Measurements from ENCODE around the gene PAQR3. TPM values are rescaled to one million over a fixed set of nuclear protein-coding genes. Genes with fewer than 3 reads are reported as not detected.

Gene PAQR3
- total and polyA plus RNA-seq, 2 of the 8 experiments (the other 6 are each of a cell fraction or from before 2014, with no cell fraction given), result 28.9 to 35.2 TPM

GRCh38 chr4:78930016-78930629 lies 9.1 kb downstream of the PAQR3 start:
- Histone ChIP-seq H3K4me2 (ENCODE audit: insufficient read depth in 1 of 2, low read depth in 2 of 2, low read length in 2 of 2) (no peak overlapping the region), H2BK5ac (ENCODE audit: low read depth, low read length) (no peak overlapping the region)
- no peak for FAIRE-seq

More at GRCh38 chr4:78930016-78930629, 9.1 kb downstream of the PAQR3 start:
- POLR2A ChIA-PET (ENCODE audit: partially characterized antibody), result no interaction called here
- H2BK120ac ChIP-seq (replicated peaks; ENCODE audit: low read depth, low read length), result no peak overlapping the region
- H3K56ac ChIP-seq (replicated peaks; ENCODE audit: insufficient read length, low read depth, low read length), result no peak overlapping the region
- DNase-seq (ENCODE audit: low read depth in 1 of 2, low spot score in 2 of 2), result no peak
- H3K36me3 ChIP-seq (ENCODE audit: control insufficient read depth in 2 of 4, insufficient read depth in 4 of 4, low read length in 3 of 4), result peaks cover 5 to 28% (median 8%) of the 10 kb centered on the region in 4 experiments; a peak in 7 of 8 replicates
- H2BK12ac ChIP-seq (ENCODE audit: low read depth, low read length), result no peak overlapping the region
- CTCF ChIA-PET (ENCODE audit: partially characterized antibody), result no interaction called here
- H3K18ac ChIP-seq (ENCODE audit: extremely low read depth, low read length), result no peak overlapping the region
- no peaks in the 10 kb centered on the region for H3K79me2 ChIP-seq (ENCODE audit: control insufficient read depth in 1 of 2, insufficient read depth in 2 of 2, low read length in 2 of 2)
- H4K20me1 ChIP-seq (replicated peaks in 1 of 2; ENCODE audit: control insufficient read depth in 1 of 2, insufficient read depth in 2 of 2, low read length in 2 of 2), result peaks cover 0 to 2% of the 10 kb centered on the region in 2 experiments
- no peaks in the 10 kb centered on the region for H3K9me3 ChIP-seq (ENCODE audit: insufficient read depth in 2 of 2, low read depth in 1 of 2, low read length in 1 of 2)
- no peak overlapping the region for H4K5ac ChIP-seq (ENCODE audit: insufficient read length, low read depth, low read length)
- H3K4me1 ChIP-seq (replicated peaks in 1 of 4; ENCODE audit: control insufficient read depth in 3 of 4, insufficient read depth in 4 of 4, low read length in 3 of 4), result no peaks in the 10 kb centered on the region
- WGBS, 2 experiments (ENCODE audit: extremely low coverage in 1 of 2, insufficient coverage in 1 of 2, insufficient read length in 1 of 2, insufficient replicate concordance in 2 of 2, low coverage in 1 of 2, low lambda C conversion rate in 2 of 2, missing lambda C conversion rate in 1 of 2), result 93% methylated on average over 6 of the region's 6 CpGs; no CpG with 5 or more reads in 1 of the 2 experiments
- no peak overlapping the region for H2BK15ac ChIP-seq (ENCODE audit: low read length)
- H3K27me3 ChIP-seq (replicated peaks in 1 of 4; ENCODE audit: control insufficient read depth in 3 of 4, extremely low read depth in 1 of 4, insufficient read depth in 3 of 4, low read length in 3 of 4), result no peaks in the 10 kb centered on the region
- H2BK20ac ChIP-seq (ENCODE audit: low read length), result no peak overlapping the region
- no peak overlapping the region for H4K8ac ChIP-seq (ENCODE audit: extremely low read depth, insufficient read depth, low read length)
- H2AK5ac ChIP-seq (ENCODE audit: low read depth, low read length), result no peak overlapping the region
- TF ChIP-seq POLR2A (IDR thresholded peaks at IDR 0.05; ENCODE audit: control extremely low read depth in 1 of 2, low read depth in 2 of 2, low read length in 2 of 2), result no peak
- TF ChIP-seq RXRA (IDR thresholded peaks at IDR 0.05; ENCODE audit: insufficient read depth, low read depth, low read length), result no peak
- no peak for TF ChIP-seq ATF2 (IDR thresholded peaks at IDR 0.05; ENCODE audit: low read length)
- no peak for TF ChIP-seq ASH2L (IDR thresholded peaks at IDR 0.05; ENCODE audit: low read length)
- TF ChIP-seq SAP30 (IDR thresholded peaks at IDR 0.05; ENCODE audit: insufficient read depth, insufficient replicate concordance, low read length), result no peak
- no peak for TF ChIP-seq JUN (IDR thresholded peaks at IDR 0.05; ENCODE audit: low read depth, low read length)
- TF ChIP-seq TEAD4 (IDR thresholded peaks at IDR 0.05; ENCODE audit: low read depth, low read length), result no peak
- H3K4ac ChIP-seq (replicated peaks; ENCODE audit: insufficient read length, low read depth, low read length), result no peak overlapping the region
- no peak overlapping the region for H3K14ac ChIP-seq (ENCODE audit: insufficient read length)
- H2AFZ ChIP-seq (ENCODE audit: low read length), result no peak overlapping the region
- H3K4me3 ChIP-seq (ENCODE audit: extremely low read depth in 1 of 4, insufficient read depth in 2 of 4, low read depth in 3 of 4, low read length in 4 of 4), result no peak overlapping the region
- no peak overlapping the region for H3K23ac ChIP-seq (ENCODE audit: insufficient read length)
- no peak overlapping the region for H4K91ac ChIP-seq (replicated peaks; ENCODE audit: insufficient read length, low read length)
- no peaks in the 10 kb centered on the region for H3K23me2 ChIP-seq (ENCODE audit: low read depth, low read length)
- no peak overlapping the region for H3K27ac ChIP-seq (ENCODE audit: low read depth, low read length)
- H3K79me1 ChIP-seq (ENCODE audit: low read depth, low read length), result no peaks in the 10 kb centered on the region; the same call in 1 of the 2 replicates
- H3K9ac ChIP-seq (replicated peaks in 1 of 4; ENCODE audit: extremely low read depth in 1 of 4, low read depth in 3 of 4, low read length in 3 of 4), result no peak overlapping the region

All from H1 (cell line).